PC-3 (cell line): ENCODE results near the gene CLOCK.

Experiments used
- EZH2 ChIP-seq: fragments of 300-600 bp; sonication (generic); IDR thresholded peaks from one replicate; pipeline ENCODE4 v1.6.1; 2017; ENCODE audit warnings: antibody characterized with exemption, mild to moderate bottlenecking, low read length; ENCODE audit not compliant: unreplicated experiment
- EZH2phosphoT487 ChIP-seq: fragments of 300-600 bp; sonication (generic); IDR thresholded peaks from 2 replicates; pipeline ENCODE4 v1.6.1; 2018; ENCODE audit warnings: mild to moderate bottlenecking, antibody characterized with exemption, low read length, borderline replicate concordance
- TF ChIP-seq, protein P1 (sequence below): fragments of 300-600 bp; sonication (generic); conservative IDR thresholded peaks from 2 replicates; pipeline ENCODE4 v1.5.1; 2017; ENCODE audit warnings: antibody characterized with exemption, low read depth, mild to moderate bottlenecking, low read length

DNA sequence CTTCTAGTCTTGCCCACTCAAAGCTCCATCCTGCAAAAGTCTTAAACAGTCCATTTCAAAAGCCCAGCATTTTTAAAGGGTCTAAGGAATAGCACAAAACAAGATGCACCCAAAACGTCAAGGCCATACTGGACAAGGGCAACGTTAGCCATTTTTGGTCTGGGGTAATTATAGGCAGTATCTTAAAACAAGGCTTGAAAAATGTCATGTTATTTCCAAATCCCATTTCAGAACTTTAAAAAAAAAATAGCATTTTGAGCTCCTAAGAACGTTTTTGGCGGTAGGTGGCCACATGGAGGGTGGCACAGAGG is 151.5 kb downstream of the CLOCK start:
- TF ChIP-seq, protein P1, sequence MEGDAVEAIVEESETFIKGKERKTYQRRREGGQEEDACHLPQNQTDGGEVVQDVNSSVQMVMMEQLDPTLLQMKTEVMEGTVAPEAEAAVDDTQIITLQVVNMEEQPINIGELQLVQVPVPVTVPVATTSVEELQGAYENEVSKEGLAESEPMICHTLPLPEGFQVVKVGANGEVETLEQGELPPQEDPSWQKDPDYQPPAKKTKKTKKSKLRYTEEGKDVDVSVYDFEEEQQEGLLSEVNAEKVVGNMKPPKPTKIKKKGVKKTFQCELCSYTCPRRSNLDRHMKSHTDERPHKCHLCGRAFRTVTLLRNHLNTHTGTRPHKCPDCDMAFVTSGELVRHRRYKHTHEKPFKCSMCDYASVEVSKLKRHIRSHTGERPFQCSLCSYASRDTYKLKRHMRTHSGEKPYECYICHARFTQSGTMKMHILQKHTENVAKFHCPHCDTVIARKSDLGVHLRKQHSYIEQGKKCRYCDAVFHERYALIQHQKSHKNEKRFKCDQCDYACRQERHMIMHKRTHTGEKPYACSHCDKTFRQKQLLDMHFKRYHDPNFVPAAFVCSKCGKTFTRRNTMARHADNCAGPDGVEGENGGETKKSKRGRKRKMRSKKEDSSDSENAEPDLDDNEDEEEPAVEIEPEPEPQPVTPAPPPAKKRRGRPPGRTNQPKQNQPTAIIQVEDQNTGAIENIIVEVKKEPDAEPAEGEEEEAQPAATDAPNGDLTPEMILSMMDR, result peak; percentile 34; the same call in 1 of the 2 replicates
- TF ChIP-seq EZH2phosphoT487 (no peak), EZH2 (no peak)
